Activated CD4-positive, alpha-beta T cell treated with anti-CD3 and anti-CD28 coated beads, Interleukin-2, amount 50 U/mL, for 4 hours (primary cell): ENCODE measurements around the gene GMPPA.
A peak's percentile ranks its signal among the peaks of the same experiment; 100 is the strongest.

ENCODE experiments used
- DNase-seq, 2 experiments: peaks; one replicate each; pipeline ENCODE4 v3.0.0-alpha.2; 2020

The GMPPA gene

GRCh38 chr2:219506802-219507526 lies 8.3 kb downstream of the GMPPA start:
- no peak for DNase-seq

GRCh38 chr2:219507581-219508443 lies 9.1 kb downstream of the GMPPA start:
- DNase-seq = no peak

GRCh38 chr2:219508444-219508734 lies 9.7 kb downstream of the GMPPA start:
- DNase-seq = no peak

- no peak for DNase-seq
Measured at GRCh38 chr2:219508971-219509779, 10.5 kb downstream of the GMPPA start.

GRCh38 chr2:219509780-219510511 lies 11.3 kb downstream of the GMPPA start:
- peak; percentile 35 to 38 for DNase-seq

- DNase-seq = no peak
Measured at GRCh38 chr2:219510512-219511135, 11.9 kb downstream of the GMPPA start.

GRCh38 chr2:219511547-219512325 lies 13.0 kb downstream of the GMPPA start:
- DNase-seq = no peak

- no peak for DNase-seq
Measured at GRCh38 chr2:219512524-219513216, 14.0 kb downstream of the GMPPA start.

GRCh38 chr2:219513787-219514186 lies 15.1 kb downstream of the GMPPA start:
- DNase-seq = no peak

- DNase-seq = no peak
Measured at GRCh38 chr2:219514196-219514761, 15.6 kb downstream of the GMPPA start, which contains the start of gene ASIC4. Gene ASIC4 (plus strand): TSS chr2:219514482. CDS start chr2:219514725, 243 bp downstream.

- DNase-seq = no peak
Measured at GRCh38 chr2:219514836-219515235, 16.1 kb downstream of the GMPPA start.

GRCh38 chr2:219515874-219516629 lies 17.4 kb downstream of the GMPPA start:
- no peak for DNase-seq

GRCh38 chr2:219516888-219517287 lies 18.2 kb downstream of the GMPPA start:
- DNase-seq = no peak

- DNase-seq = no peak
Measured at GRCh38 chr2:219517954-219518778, 19.5 kb downstream of the GMPPA start.

- DNase-seq = no peak
Measured at GRCh38 chr2:219519526-219519916, 20.8 kb downstream of the GMPPA start.

GRCh38 chr2:219520079-219520478 lies 21.4 kb downstream of the GMPPA start:
- no peak for DNase-seq

- no peak for DNase-seq
Measured at GRCh38 chr2:219521066-219521880, 22.6 kb downstream of the GMPPA start.
